ENCODE data around the gene FHAD1.

FHAD1 gene

DNA sequence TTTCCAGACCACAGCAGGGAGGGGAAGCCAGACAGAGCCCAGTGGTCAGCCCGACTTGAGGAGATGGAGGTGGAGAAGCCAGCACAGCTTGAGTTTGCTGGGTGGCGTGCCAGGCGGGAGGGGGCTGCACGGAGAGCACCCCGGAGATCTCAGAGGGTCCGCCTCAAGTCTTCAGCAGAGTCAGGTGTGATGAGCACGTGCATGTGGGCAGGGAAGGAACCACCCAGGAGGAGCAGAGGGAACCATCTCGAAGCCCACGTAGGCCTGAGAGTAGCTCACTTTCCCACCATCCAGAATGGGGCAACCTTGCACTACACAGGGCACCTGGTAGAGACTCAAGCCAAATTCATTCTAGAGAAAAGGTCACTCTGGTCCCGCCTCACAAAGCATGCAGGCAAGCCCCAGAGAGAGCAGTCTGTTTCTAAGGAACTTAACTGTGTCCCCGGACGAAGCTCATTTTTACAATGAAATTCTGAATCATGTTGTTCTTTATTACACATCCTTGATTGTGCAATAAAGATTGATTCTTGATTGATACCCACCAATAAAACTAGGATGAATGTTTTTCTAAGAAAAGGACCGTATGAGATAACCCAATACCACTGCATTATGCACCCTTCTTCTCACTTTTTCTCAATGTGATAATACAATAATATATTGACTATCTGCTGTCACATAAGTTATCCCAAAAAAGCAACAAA lies 64.2 kb downstream of the FHAD1 start:
- TF ChIP-seq, protein P1, sequence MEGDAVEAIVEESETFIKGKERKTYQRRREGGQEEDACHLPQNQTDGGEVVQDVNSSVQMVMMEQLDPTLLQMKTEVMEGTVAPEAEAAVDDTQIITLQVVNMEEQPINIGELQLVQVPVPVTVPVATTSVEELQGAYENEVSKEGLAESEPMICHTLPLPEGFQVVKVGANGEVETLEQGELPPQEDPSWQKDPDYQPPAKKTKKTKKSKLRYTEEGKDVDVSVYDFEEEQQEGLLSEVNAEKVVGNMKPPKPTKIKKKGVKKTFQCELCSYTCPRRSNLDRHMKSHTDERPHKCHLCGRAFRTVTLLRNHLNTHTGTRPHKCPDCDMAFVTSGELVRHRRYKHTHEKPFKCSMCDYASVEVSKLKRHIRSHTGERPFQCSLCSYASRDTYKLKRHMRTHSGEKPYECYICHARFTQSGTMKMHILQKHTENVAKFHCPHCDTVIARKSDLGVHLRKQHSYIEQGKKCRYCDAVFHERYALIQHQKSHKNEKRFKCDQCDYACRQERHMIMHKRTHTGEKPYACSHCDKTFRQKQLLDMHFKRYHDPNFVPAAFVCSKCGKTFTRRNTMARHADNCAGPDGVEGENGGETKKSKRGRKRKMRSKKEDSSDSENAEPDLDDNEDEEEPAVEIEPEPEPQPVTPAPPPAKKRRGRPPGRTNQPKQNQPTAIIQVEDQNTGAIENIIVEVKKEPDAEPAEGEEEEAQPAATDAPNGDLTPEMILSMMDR (IDR thresholded peaks at IDR 0.05; ENCODE audit: borderline replicate concordance, insufficient read depth, low read depth, low read length) = no peak
- no peak overlapping the region for H3K4me3 ChIP-seq (ENCODE audit: low read depth, low read length)

DNA sequence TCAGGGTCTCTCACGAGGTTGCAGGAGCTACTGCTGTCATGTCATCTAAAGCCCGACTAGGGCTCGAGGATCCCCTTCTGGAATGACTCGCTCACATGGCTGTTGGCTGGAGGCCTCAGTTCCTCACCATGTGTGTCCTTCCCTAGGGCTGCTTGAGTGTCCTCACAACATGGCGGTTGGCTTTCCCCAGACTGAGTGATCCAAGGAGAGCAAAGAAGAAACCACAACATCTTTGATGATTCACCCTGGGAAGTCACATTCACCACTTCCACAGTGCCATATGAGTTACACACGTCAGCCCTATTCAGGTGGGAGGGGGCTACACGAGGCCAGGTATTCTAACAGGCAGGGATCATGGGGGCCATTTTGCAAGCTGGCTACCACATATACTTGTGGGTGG lies 64.9 kb downstream of the FHAD1 start:
- TF ChIP-seq, protein P1 (IDR thresholded peaks at IDR 0.05; ENCODE audit: borderline replicate concordance, insufficient read depth, low read depth, low read length) = no peak
- no peak overlapping the region for H3K4me3 ChIP-seq (ENCODE audit: low read depth, low read length)

- H3K4me3 ChIP-seq (ENCODE audit: low read depth, low read length) = no peak overlapping the region
- TF ChIP-seq, protein P1 (IDR thresholded peaks at IDR 0.05; ENCODE audit: borderline replicate concordance, insufficient read depth, low read depth, low read length) = no peak
Measured at GRCh38 chr1:15312626-15313411, 65.8 kb downstream of the FHAD1 start.

- TF ChIP-seq, protein P1 (IDR thresholded peaks at IDR 0.05; ENCODE audit: borderline replicate concordance, insufficient read depth, low read depth, low read length) = no peak
- no peak overlapping the region for H3K4me3 ChIP-seq (ENCODE audit: low read depth, low read length)
Measured at GRCh38 chr1:15314328-15315281, 67.6 kb downstream of the FHAD1 start.

DNA sequence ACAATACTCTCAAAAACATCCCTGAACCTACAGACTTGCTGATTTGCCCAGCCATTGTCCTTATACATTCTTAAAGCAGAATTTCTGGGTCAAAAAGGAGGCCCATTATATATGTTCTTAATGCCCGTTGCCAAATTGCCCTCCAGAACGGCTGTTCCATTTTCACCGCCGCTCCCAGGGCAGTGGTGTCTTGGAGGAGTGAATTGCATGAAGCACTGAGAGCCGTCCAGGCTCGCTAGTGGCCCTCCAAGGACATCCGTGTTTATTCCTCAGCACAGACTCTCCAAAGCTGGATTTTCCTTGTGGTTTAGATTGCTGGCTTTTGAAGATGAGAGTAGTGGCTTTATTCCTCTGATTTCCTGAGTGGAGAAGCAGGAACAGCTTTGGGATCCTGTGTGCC lies 68.8 kb downstream of the FHAD1 start:
- TF ChIP-seq, protein P1 (IDR thresholded peaks at IDR 0.05; ENCODE audit: borderline replicate concordance, insufficient read depth, low read depth, low read length) = no peak
- H3K4me3 ChIP-seq (ENCODE audit: low read depth, low read length) = no peak overlapping the region

GRCh38 chr1:15316510-15316909 lies 69.5 kb downstream of the FHAD1 start:
- no peak overlapping the region for H3K4me3 ChIP-seq (ENCODE audit: low read depth, low read length)
- TF ChIP-seq, protein P1 (IDR thresholded peaks at IDR 0.05; ENCODE audit: borderline replicate concordance, insufficient read depth, low read depth, low read length) = no peak

Measured in GM12875 (cell line).